Measurements from ENCODE around the gene CSGALNACT2.

CSGALNACT2 gene

DNA sequence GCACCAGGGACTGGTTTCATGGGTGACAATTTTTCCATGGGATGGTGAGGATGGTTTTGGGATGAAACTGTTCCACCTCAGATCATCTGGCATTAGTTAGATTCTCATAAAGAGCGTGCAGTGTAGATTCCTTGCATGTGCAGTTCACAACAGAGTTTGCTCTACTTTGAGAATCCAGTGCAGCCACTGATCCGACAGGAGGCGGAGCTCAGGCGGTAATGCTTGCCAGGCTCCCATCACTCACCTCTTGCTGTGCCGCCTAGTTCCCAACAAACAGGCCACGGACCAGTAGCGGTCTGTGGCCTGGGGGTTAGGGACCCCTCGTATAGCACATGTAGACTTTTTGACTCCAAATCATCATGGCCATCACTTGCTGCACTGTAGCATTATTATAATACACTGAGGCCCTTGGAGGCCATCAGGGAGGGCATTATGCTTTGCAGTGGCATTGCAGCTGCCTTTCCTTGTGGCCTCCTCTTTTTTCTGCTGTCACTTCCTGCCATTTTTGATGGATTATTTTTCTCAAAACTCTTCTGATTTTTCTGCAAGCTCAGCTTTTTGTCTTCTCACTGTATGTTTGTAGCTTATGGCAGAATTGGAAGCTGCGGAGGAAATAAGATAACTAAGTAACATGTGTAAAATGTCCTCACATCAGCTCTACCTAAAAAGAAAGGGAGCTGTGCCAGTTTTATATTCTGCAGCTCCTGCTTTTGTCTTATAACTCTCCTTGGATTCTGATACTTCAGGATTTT is 18.5 kb downstream of the CSGALNACT2 start:
- no peak overlapping the region for H3K4me2 ChIP-seq (ENCODE audit: low read length)
- H3K9ac ChIP-seq (ENCODE audit: low read length) = no peak overlapping the region
- H3K4me3 ChIP-seq (ENCODE audit: low read length) = no peak overlapping the region
- no peak overlapping the region for H2AFZ ChIP-seq (ENCODE audit: low read depth, low read length)
- peaks cover 14% of the 10 kb centered on the region for H3K79me2 ChIP-seq (ENCODE audit: low read length)
- peaks cover 5% of the 10 kb centered on the region; the same call in 1 of the 2 replicates for H4K20me1 ChIP-seq (ENCODE audit: insufficient read depth, low read length)
- no peaks in the 10 kb centered on the region for H3K4me1 ChIP-seq (ENCODE audit: low read length)
- no peaks in the 10 kb centered on the region for H3K27me3 ChIP-seq (ENCODE audit: low read depth, low read length)
- TF ChIP-seq, protein P1, sequence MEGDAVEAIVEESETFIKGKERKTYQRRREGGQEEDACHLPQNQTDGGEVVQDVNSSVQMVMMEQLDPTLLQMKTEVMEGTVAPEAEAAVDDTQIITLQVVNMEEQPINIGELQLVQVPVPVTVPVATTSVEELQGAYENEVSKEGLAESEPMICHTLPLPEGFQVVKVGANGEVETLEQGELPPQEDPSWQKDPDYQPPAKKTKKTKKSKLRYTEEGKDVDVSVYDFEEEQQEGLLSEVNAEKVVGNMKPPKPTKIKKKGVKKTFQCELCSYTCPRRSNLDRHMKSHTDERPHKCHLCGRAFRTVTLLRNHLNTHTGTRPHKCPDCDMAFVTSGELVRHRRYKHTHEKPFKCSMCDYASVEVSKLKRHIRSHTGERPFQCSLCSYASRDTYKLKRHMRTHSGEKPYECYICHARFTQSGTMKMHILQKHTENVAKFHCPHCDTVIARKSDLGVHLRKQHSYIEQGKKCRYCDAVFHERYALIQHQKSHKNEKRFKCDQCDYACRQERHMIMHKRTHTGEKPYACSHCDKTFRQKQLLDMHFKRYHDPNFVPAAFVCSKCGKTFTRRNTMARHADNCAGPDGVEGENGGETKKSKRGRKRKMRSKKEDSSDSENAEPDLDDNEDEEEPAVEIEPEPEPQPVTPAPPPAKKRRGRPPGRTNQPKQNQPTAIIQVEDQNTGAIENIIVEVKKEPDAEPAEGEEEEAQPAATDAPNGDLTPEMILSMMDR (IDR thresholded peaks at IDR 0.05; ENCODE audit: low read depth, low read length) = no peak
- no peak overlapping the region for H3K27ac ChIP-seq (ENCODE audit: low read length)
- no peaks in the 10 kb centered on the region for H3K36me3 ChIP-seq (replicated peaks; ENCODE audit: low read depth, low read length)
- no peaks in the 10 kb centered on the region for H3K9me3 ChIP-seq (ENCODE audit: insufficient read depth, low read length)

DNA sequence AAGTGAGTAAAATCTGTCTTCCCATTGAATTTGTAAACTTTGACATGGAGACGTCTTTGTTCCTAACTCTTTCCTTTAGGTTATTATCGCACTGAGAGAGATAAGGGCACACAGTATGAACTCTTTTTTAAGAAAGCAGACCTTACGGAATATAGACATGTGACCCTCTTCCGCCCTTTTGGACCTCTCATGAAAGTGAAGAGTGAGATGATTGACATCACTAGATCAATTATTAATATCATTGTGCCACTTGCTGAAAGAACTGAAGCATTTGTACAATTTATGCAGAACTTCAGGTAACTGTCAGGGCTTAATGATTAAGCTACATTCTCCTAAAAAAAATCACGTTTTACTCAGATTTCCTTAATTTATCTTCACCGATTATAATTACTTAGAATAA is 20.4 kb downstream of the CSGALNACT2 start:
- no peaks in the 10 kb centered on the region for H3K27me3 ChIP-seq (ENCODE audit: low read depth, low read length)
- H3K4me2 ChIP-seq (ENCODE audit: low read length) = no peak overlapping the region
- H3K4me1 ChIP-seq (ENCODE audit: low read length) = no peaks in the 10 kb centered on the region
- H2AFZ ChIP-seq (ENCODE audit: low read depth, low read length) = no peak overlapping the region
- TF ChIP-seq EZH2phosphoT487 (IDR thresholded peaks at IDR 0.05; ENCODE audit: low read depth) = no peak
- TF ChIP-seq, protein P1 (IDR thresholded peaks at IDR 0.05; ENCODE audit: low read depth, low read length) = no peak
- peaks cover 5% of the 10 kb centered on the region; the same call in 1 of the 2 replicates for H4K20me1 ChIP-seq (ENCODE audit: insufficient read depth, low read length)
- H3K36me3 ChIP-seq (replicated peaks; ENCODE audit: low read depth, low read length) = no peaks in the 10 kb centered on the region
- H3K79me2 ChIP-seq (ENCODE audit: low read length) = peaks cover 7% of the 10 kb centered on the region
- H3K9me3 ChIP-seq (ENCODE audit: insufficient read depth, low read length) = no peaks in the 10 kb centered on the region
- no peak overlapping the region for H3K4me3 ChIP-seq (ENCODE audit: low read length)
- no peak overlapping the region for H3K9ac ChIP-seq (ENCODE audit: low read length)
- no peak overlapping the region for H3K27ac ChIP-seq (ENCODE audit: low read length)

DNA sequence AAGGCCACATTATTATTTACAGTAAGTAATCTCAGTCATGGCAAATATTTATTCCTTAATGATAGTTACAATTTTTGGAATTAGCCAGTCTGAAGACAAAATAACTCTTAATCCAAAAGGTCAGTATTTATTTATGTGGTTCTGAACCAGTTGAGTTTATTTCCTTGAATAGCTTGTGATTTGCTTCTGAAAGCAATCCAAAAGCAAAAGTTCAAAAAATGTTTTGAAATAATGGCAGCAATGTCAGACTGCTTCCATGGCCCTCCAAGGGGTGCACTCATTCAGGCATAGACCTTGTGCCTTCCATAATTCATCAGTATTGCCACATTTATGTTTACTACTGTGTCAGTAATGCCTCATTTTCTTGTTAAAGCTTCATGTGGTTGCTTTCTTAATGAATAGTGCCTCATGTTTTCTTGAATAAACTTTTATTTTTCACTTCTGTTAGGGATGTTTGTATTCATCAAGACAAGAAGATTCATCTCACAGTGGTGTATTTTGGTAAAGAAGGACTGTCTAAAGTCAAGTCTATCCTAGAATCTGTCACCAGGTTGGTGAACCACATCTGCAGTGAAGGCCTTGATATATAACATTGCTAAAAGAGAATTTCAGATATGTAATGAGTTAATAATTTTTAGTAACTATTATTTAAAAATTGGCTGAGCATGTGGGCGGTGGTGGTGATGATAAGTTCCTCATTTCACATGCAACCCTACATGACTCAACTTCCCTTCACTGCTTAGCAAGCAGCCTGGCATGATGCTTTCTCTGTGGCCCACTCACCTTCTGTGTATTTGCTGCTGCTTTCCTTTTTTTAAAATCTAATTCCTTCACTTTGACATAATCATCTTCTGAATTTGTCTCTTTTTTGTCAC is 22.0 kb downstream of the CSGALNACT2 start:
- Histone ChIP-seq H3K9ac (ENCODE audit: low read length) (no peak overlapping the region), H2AFZ (ENCODE audit: low read depth, low read length) (no peak overlapping the region), H3K27me3 (ENCODE audit: low read depth, low read length) (no peaks in the 10 kb centered on the region), H3K4me3 (ENCODE audit: low read length) (no peak overlapping the region), H3K9me3 (ENCODE audit: insufficient read depth, low read length) (no peaks in the 10 kb centered on the region), H3K36me3 (replicated peaks; ENCODE audit: low read depth, low read length) (no peaks in the 10 kb centered on the region), H3K27ac (ENCODE audit: low read length) (no peak overlapping the region), H3K4me2 (ENCODE audit: low read length) (no peak overlapping the region), H4K20me1 (ENCODE audit: insufficient read depth, low read length) (peaks cover 5% of the 10 kb centered on the region; the same call in 1 of the 2 replicates), H3K4me1 (ENCODE audit: low read length) (no peaks in the 10 kb centered on the region), H3K79me2 (ENCODE audit: low read length) (peaks cover 2% of the 10 kb centered on the region; the same call in 1 of the 2 replicates)
- TF ChIP-seq EZH2phosphoT487 (IDR thresholded peaks at IDR 0.05; ENCODE audit: low read depth) = no peak
- TF ChIP-seq, protein P1 (IDR thresholded peaks at IDR 0.05; ENCODE audit: low read depth, low read length) = no peak

DNA sequence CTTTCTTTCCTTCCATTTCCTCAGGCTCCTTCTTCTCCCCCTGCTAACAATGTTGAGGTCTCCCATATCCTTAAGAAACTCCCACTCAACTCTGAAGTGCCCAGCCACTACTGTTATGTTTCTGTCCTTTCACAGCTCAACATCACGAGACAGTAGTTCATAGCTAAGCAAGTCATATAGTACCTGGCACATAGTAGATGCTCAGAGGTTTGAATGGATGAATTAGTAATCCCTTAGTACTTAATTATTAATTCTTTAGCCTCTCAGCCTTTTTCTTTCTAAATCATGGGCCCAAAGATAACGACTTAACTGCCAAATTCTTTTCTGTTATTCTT is 22.6 kb downstream of the CSGALNACT2 start:
- Histone ChIP-seq H3K9ac (ENCODE audit: low read length) (no peak overlapping the region), H3K9me3 (ENCODE audit: insufficient read depth, low read length) (no peaks in the 10 kb centered on the region), H3K27ac (ENCODE audit: low read length) (no peak overlapping the region), H3K36me3 (replicated peaks; ENCODE audit: low read depth, low read length) (no peaks in the 10 kb centered on the region), H3K4me1 (ENCODE audit: low read length) (no peaks in the 10 kb centered on the region), H3K4me3 (ENCODE audit: low read length) (no peak overlapping the region), H3K79me2 (ENCODE audit: low read length) (peaks cover 2% of the 10 kb centered on the region; the same call in 1 of the 2 replicates), H3K27me3 (ENCODE audit: low read depth, low read length) (no peaks in the 10 kb centered on the region), H4K20me1 (ENCODE audit: insufficient read depth, low read length) (no peaks in the 10 kb centered on the region; the same call in 1 of the 2 replicates), H2AFZ (ENCODE audit: low read depth, low read length) (no peak overlapping the region), H3K4me2 (ENCODE audit: low read length) (no peak overlapping the region)
- TF ChIP-seq EZH2phosphoT487 (IDR thresholded peaks at IDR 0.05; ENCODE audit: low read depth) = no peak
- TF ChIP-seq, protein P1 (IDR thresholded peaks at IDR 0.05; ENCODE audit: low read depth, low read length) = no peak

Data from OCI-LY3 (cell line).